GM18507 (cell line): ENCODE results near the gene RTL5.

Experiments used
- DNase-seq: peaks from one replicate; pipeline ENCODE4 v3.0.0; 2011; ENCODE audit warnings: low read depth; ENCODE audit not compliant: insufficient read length; ENCODE audit errors: extremely low spot score
- FAIRE-seq: peaks from 2 replicates; lab custom pipeline; 2011; peaks lifted over from hg19 to GRCh38; lab: Jason Lieb, UNC

RTL5 gene

GRCh38 chrX:72113461-72113860 lies 18.3 kb downstream of the RTL5 start:
- DNase-seq, result no peak
- FAIRE-seq, result no peak

- FAIRE-seq (no peak), DNase-seq (no peak)
Measured at GRCh38 chrX:72110876-72111708, 20.6 kb downstream of the RTL5 start.

GRCh38 chrX:72110051-72110875 lies 21.5 kb downstream of the RTL5 start:
- FAIRE-seq (peak; percentile 66), DNase-seq (no peak)

GRCh38 chrX:72108666-72109065 lies 23.0 kb downstream of the RTL5 start:
- no peak for DNase-seq
- FAIRE-seq, result no peak

GRCh38 chrX:72107841-72108595 lies 23.7 kb downstream of the RTL5 start:
- FAIRE-seq, result no peak
- DNase-seq, result no peak

- no peak for FAIRE-seq
- DNase-seq, result no peak
Measured at GRCh38 chrX:72107320-72107719, 24.4 kb downstream of the RTL5 start.

GRCh38 chrX:72105436-72105835 lies 26.3 kb downstream of the RTL5 start:
- FAIRE-seq (peak; percentile 92), DNase-seq (peak; percentile 7)

- no peak for DNase-seq
- no peak for FAIRE-seq
Measured at GRCh38 chrX:72102760-72103159, 29.0 kb downstream of the RTL5 start.

GRCh38 chrX:72102126-72102525 lies 29.6 kb downstream of the RTL5 start:
- FAIRE-seq (peak; percentile 35), DNase-seq (no peak)

- DNase-seq (no peak), FAIRE-seq (peak; percentile 65)
Measured at GRCh38 chrX:72101597-72102037, 30.1 kb downstream of the RTL5 start.

- FAIRE-seq (peak; percentile 98), DNase-seq (peak; percentile 26)
Measured at GRCh38 chrX:72100824-72101351, 30.8 kb downstream of the RTL5 start.

GRCh38 chrX:72100051-72100755 lies 31.5 kb downstream of the RTL5 start:
- DNase-seq (no peak), FAIRE-seq (no peak)

- DNase-seq (no peak), FAIRE-seq (no peak)
Measured at GRCh38 chrX:72097098-72097497, 34.6 kb downstream of the RTL5 start.

- DNase-seq, result no peak
- FAIRE-seq, result no peak
Measured at GRCh38 chrX:72095370-72095769, 36.3 kb downstream of the RTL5 start.

GRCh38 chrX:72094894-72095293 lies 36.8 kb downstream of the RTL5 start:
- peak; percentile 12 for DNase-seq
- FAIRE-seq, result peak; percentile 45

- no peak for FAIRE-seq
- DNase-seq, result no peak
Measured at GRCh38 chrX:72089254-72089653, 42.5 kb downstream of the RTL5 start.

- FAIRE-seq, result no peak
- no peak for DNase-seq
Measured at GRCh38 chrX:72088761-72089160, 43.0 kb downstream of the RTL5 start.

- no peak for DNase-seq
- FAIRE-seq, result no peak
Measured at GRCh38 chrX:72086995-72087394, 44.7 kb downstream of the RTL5 start.

GRCh38 chrX:72084114-72084513 lies 47.6 kb downstream of the RTL5 start:
- DNase-seq, result no peak
- FAIRE-seq, result no peak
